H1 (cell line): ENCODE measurements around the gene ITPKC. TPM values are rescaled to one million over a fixed set of nuclear protein-coding genes. Genes with fewer than 3 reads are reported as not detected.

Experiments used
- CTCF ChIA-PET: fragments of 300-600 bp; sonication (Branson Sonifier 250); formaldehyde crosslinking; loops from one replicate; lab custom pipeline; 2021; ENCODE audit not compliant: partially characterized antibody; lab: Charles Lee
- POLR2A ChIA-PET: fragments of 300-600 bp; sonication (Branson Sonifier 250); formaldehyde crosslinking; loops from one replicate; lab custom pipeline; 2021; ENCODE audit warnings: inconsistent platforms; ENCODE audit not compliant: partially characterized antibody; lab: Charles Lee
- DNase-seq, 2 experiments: peaks; one replicate each; pipeline versions ENCODE4 v3.0.0 to v3.0.0-alpha.2; 2010 to 2022; ENCODE audit warnings: low spot score in 2 of 2, low read depth in 1 of 2, mixed read lengths in 1 of 2
- FAIRE-seq: peaks from 2 replicates; lab custom pipeline; 2011; peaks lifted over from hg19 to GRCh38; lab: Jason Lieb, UNC
- H2AFZ ChIP-seq: 2 replicates; pipeline ENCODE4 v1.8.1; 2012; ENCODE audit warnings: low read length, inconsistent platforms
- H2AK5ac ChIP-seq: 2 replicates; pipeline ENCODE4 v1.6.1; 2013; ENCODE audit warnings: low read depth, low read length
- H2BK120ac ChIP-seq: replicated peaks from 2 replicates; pipeline ENCODE3; 2013; ENCODE audit warnings: low read depth, low read length, inconsistent platforms
- H2BK12ac ChIP-seq: 2 replicates; pipeline ENCODE4 v1.6.1; 2013; ENCODE audit warnings: low read depth, low read length
- H2BK15ac ChIP-seq: 2 replicates; pipeline ENCODE4 v1.6.1; 2013; ENCODE audit warnings: low read length
- H2BK20ac ChIP-seq: 2 replicates; pipeline ENCODE4 v1.6.1; 2013; ENCODE audit warnings: low read length
- H2BK5ac ChIP-seq: 2 replicates; pipeline ENCODE4 v1.6.1; 2013; ENCODE audit warnings: low read depth, low read length
- H3K14ac ChIP-seq: 2 replicates; pipeline ENCODE4 v1.6.1; 2013; ENCODE audit warnings: inconsistent platforms; ENCODE audit not compliant: insufficient read length
- H3K18ac ChIP-seq: 2 replicates; pipeline ENCODE4 v1.6.1; 2013; ENCODE audit warnings: low read length; ENCODE audit errors: extremely low read depth
- H3K23ac ChIP-seq: 2 replicates; pipeline ENCODE4 v1.6.1; 2013; ENCODE audit warnings: inconsistent platforms; ENCODE audit not compliant: insufficient read length
- H3K23me2 ChIP-seq: 2 replicates; pipeline ENCODE4 v1.6.1; 2013; ENCODE audit warnings: low read depth, low read length
- H3K27ac ChIP-seq: 2 replicates; pipeline ENCODE4 v1.6.1; 2011; ENCODE audit warnings: low read depth, low read length, inconsistent platforms
- H3K27me3 ChIP-seq, 4 experiments: replicated peaks in 1 of 4; 1 replicate in 1 of 4; 2 replicates in 3 of 4; pipeline versions ENCODE4 v1.6.1 to v1.8.1; 2011 to 2013; ENCODE audit warnings: low read length in 3 of 4, mild to moderate bottlenecking in 3 of 4, inconsistent platforms in 2 of 4, mixed read lengths in 2 of 4, moderate library complexity in 1 of 4; ENCODE audit not compliant: control insufficient read depth in 3 of 4, insufficient read depth in 3 of 4; ENCODE audit errors: extremely low read depth in 1 of 4
- H3K36me3 ChIP-seq, 4 experiments: 2 replicates each; pipeline versions ENCODE4 v1.6.1 to v1.8.1; 2011 to 2013; ENCODE audit warnings: mild to moderate bottlenecking in 4 of 4, low read length in 3 of 4, moderate library complexity in 2 of 4, control low read depth in 1 of 4, inconsistent platforms in 1 of 4; ENCODE audit not compliant: insufficient read depth in 4 of 4, control insufficient read depth in 2 of 4
- H3K4ac ChIP-seq: replicated peaks from 2 replicates; pipeline ENCODE3; 2013; ENCODE audit warnings: low read length, low read depth, mixed read lengths, inconsistent platforms; ENCODE audit not compliant: insufficient read length
- H3K4me1 ChIP-seq, 4 experiments: replicated peaks in 1 of 4; 1 replicate in 1 of 4; 2 replicates in 3 of 4; pipeline versions ENCODE4 v1.6.1 to v1.8.1; 2011 to 2013; ENCODE audit warnings: low read length in 3 of 4, inconsistent platforms in 2 of 4, mixed read lengths in 1 of 4; ENCODE audit not compliant: insufficient read depth in 4 of 4, control insufficient read depth in 3 of 4
- H3K4me2 ChIP-seq, 2 experiments: 2 replicates each; pipeline versions ENCODE4 v1.6.1 to v1.8.1; 2011 to 2013; ENCODE audit warnings: low read depth in 2 of 2, low read length in 2 of 2, control low read depth in 1 of 2, inconsistent platforms in 1 of 2, mild to moderate bottlenecking in 1 of 2; ENCODE audit not compliant: insufficient read depth in 1 of 2
- H3K4me3 ChIP-seq, 4 experiments: fragments of 200-600, 300-600 bp in 1 of 4; sonication (generic), shearing (Covaris generic), sonication (Bioruptor Twin) in 1 of 4; 2 replicates each; pipeline versions ENCODE4 v1.5.1 to v1.8.1; 2011 to 2016; ENCODE audit warnings: low read length in 4 of 4, low read depth in 3 of 4, control low read depth in 2 of 4, inconsistent platforms in 2 of 4, mild to moderate bottlenecking in 2 of 4, mixed read lengths in 1 of 4, moderate library complexity in 1 of 4; ENCODE audit not compliant: insufficient read depth in 2 of 4; ENCODE audit errors: extremely low read depth in 1 of 4
- H3K56ac ChIP-seq: replicated peaks from 2 replicates; pipeline ENCODE3; 2013; ENCODE audit warnings: low read depth, mild to moderate bottlenecking, mixed read lengths, low read length, inconsistent platforms; ENCODE audit not compliant: insufficient read length
- H3K79me1 ChIP-seq: 2 replicates; pipeline ENCODE4 v1.6.1; 2013; ENCODE audit warnings: low read depth, low read length, control low read depth
- H3K79me2 ChIP-seq, 2 experiments: 2 replicates each; pipeline versions ENCODE4 v1.6.1 to v1.8.1; 2012 to 2013; ENCODE audit warnings: low read length in 2 of 2, mild to moderate bottlenecking in 2 of 2, inconsistent platforms in 1 of 2; ENCODE audit not compliant: insufficient read depth in 2 of 2, control insufficient read depth in 1 of 2
- H3K9ac ChIP-seq, 4 experiments: replicated peaks in 1 of 4; 1 replicate in 1 of 4; 2 replicates in 3 of 4; pipeline versions ENCODE4 v1.6.1 to v1.8.1; 2011 to 2013; ENCODE audit warnings: low read depth in 3 of 4, low read length in 3 of 4, control low read depth in 2 of 4, mild to moderate bottlenecking in 2 of 4, moderate library complexity in 2 of 4, inconsistent platforms in 1 of 4; ENCODE audit errors: extremely low read depth in 1 of 4
- H3K9me3 ChIP-seq, 2 experiments: 2 replicates each; pipeline versions ENCODE4 v1.6.1 to v1.8.1; 2012 to 2013; ENCODE audit warnings: mild to moderate bottlenecking in 2 of 2, moderate library complexity in 2 of 2, control low read depth in 1 of 2, inconsistent platforms in 1 of 2, low read depth in 1 of 2, low read length in 1 of 2, mixed read lengths in 1 of 2; ENCODE audit not compliant: insufficient read depth in 2 of 2
- H4K20me1 ChIP-seq, 2 experiments: replicated peaks in 1 of 2; 2 replicates each; pipeline versions ENCODE3 to v1.8.1; 2011 to 2013; ENCODE audit warnings: inconsistent platforms in 2 of 2, low read length in 2 of 2, mild to moderate bottlenecking in 1 of 2; ENCODE audit not compliant: insufficient read depth in 2 of 2, control insufficient read depth in 1 of 2
- H4K5ac ChIP-seq: 2 replicates; pipeline ENCODE4 v1.6.1; 2013; ENCODE audit warnings: low read length, low read depth, mixed read lengths, inconsistent platforms; ENCODE audit not compliant: insufficient read length
- H4K8ac ChIP-seq: 2 replicates; pipeline ENCODE4 v1.8.0; 2013; ENCODE audit warnings: mild to moderate bottlenecking, moderate library complexity, low read length, inconsistent platforms; ENCODE audit not compliant: insufficient read depth; ENCODE audit errors: extremely low read depth
- H4K91ac ChIP-seq: replicated peaks from 2 replicates; pipeline ENCODE3; 2013; ENCODE audit warnings: low read length, mixed read lengths, inconsistent platforms; ENCODE audit not compliant: insufficient read length
- CBX5 ChIP-seq: fragments of 300-800, 300-1000 bp; sonication (generic); IDR thresholded peaks from 2 replicates; pipeline ENCODE4 v1.7.1; 2016; ENCODE audit warnings: antibody characterized with exemption, low read length, low read depth
- CEBPB ChIP-seq: IDR thresholded peaks from 2 replicates; pipeline ENCODE4 v1.6.1; 2012; ENCODE audit warnings: low read depth, low read length
- E2F6 ChIP-seq: IDR thresholded peaks from 2 replicates; pipeline ENCODE4 v1.6.1; 2012; ENCODE audit warnings: inconsistent platforms
- GTF2F1 ChIP-seq: IDR thresholded peaks from 2 replicates; pipeline ENCODE4 v1.6.1; 2012; ENCODE audit warnings: low read depth, low read length, improper control_type of control experiment, borderline replicate concordance
- KDM4A ChIP-seq: IDR thresholded peaks from one replicate; pipeline ENCODE4 v1.7.1; 2012; ENCODE audit warnings: low read depth, mild to moderate bottlenecking, moderate library complexity, low read length, inconsistent platforms; ENCODE audit not compliant: severe bottlenecking
- MAFK ChIP-seq: IDR thresholded peaks from 2 replicates; pipeline ENCODE4 v1.6.1; 2012; ENCODE audit warnings: low read depth, mild to moderate bottlenecking, improper control_type of control experiment, low read length
- NRF1 ChIP-seq: IDR thresholded peaks from 2 replicates; pipeline ENCODE4 v1.6.1; 2011; ENCODE audit warnings: mild to moderate bottlenecking, low read depth, low read length, improper control_type of control experiment
- POU5F1 ChIP-seq: IDR thresholded peaks from 2 replicates; pipeline ENCODE4 v1.6.1; 2011; ENCODE audit warnings: low read depth, mild to moderate bottlenecking, low read length, moderate library complexity
- RXRA ChIP-seq: IDR thresholded peaks from 2 replicates; pipeline ENCODE4 v1.6.1; 2011; ENCODE audit warnings: low read depth, mild to moderate bottlenecking, low read length, moderate library complexity; ENCODE audit not compliant: insufficient read depth
- SIX5 ChIP-seq: IDR thresholded peaks from 2 replicates; pipeline ENCODE4 v1.6.1; 2011; ENCODE audit warnings: mild to moderate bottlenecking, low read depth, low read length
- TAF7 ChIP-seq: optimal IDR thresholded peaks from 2 replicates; pipeline ENCODE3; 2011; ENCODE audit warnings: low read depth, mild to moderate bottlenecking, inconsistent platforms, low read length, moderate library complexity, borderline replicate concordance
- TBP ChIP-seq: IDR thresholded peaks from 2 replicates; pipeline ENCODE4 v1.6.1; 2011; ENCODE audit warnings: low read depth, low read length, improper control_type of control experiment
- ZNF274 ChIP-seq: IDR thresholded peaks from 2 replicates; pipeline ENCODE4 v1.7.0; 2012; ENCODE audit warnings: low read length, borderline replicate concordance; ENCODE audit errors: extremely low read depth
- WGBS, 2 experiments: shearing (Covaris generic) in 1 of 2; methylation state at CpG; one replicate each; pipeline versions ENCODE4 v1.1.6 to v1.1.7; 2013 to 2015; ENCODE audit warnings: low lambda C conversion rate in 2 of 2, mixed read lengths in 2 of 2, inconsistent platforms in 1 of 2, low coverage in 1 of 2, missing lambda C conversion rate in 1 of 2; ENCODE audit not compliant: insufficient replicate concordance in 2 of 2, insufficient coverage in 1 of 2, insufficient read length in 1 of 2; ENCODE audit errors: extremely low coverage in 1 of 2, missing lambda C conversion rate in 1 of 2; 5-methylcytosine and 5-hydroxymethylcytosine counted together
- polyA plus RNA-seq, 7 experiments: library from polyadenylated mRNA; depleted of rRNA in 3 of 7; stranded (reverse) in 5 of 7; unstranded in 2 of 7; fragments of >200 nt in 5 of 7; fragments of 200-250 nt in 2 of 7; gene quantifications; 1 replicate in 5 of 7; 2 replicates in 1 of 7; 4 replicates in 1 of 7; pipeline versions ENCODE4 v1.2.1 to v1.2.3, GENCODE V29; 2011 to 2013; ENCODE audit warnings: missing spikeins in 2 of 7, mixed read lengths in 2 of 7
- total RNA-seq: library from RNA; stranded (reverse); fragmentation: NEBNext Ultra II Directional; extraction: Animal tissue kit (Norgen Biotek cat#: 25700); gene quantifications from 2 replicates; pipeline ENCODE4 v1.2.1, GENCODE V29; 2021

ITPKC gene
- total and polyA plus RNA-seq, 2 of the 8 experiments (the other 6 are each of a cell fraction or from before 2014, with no cell fraction given) = 5.2 to 8.9 TPM

GRCh38 chr19:40668991-40669614 is 47.8 kb upstream of the ITPKC start:
- Histone ChIP-seq H4K8ac (no peak overlapping the region), H3K23me2 (peaks cover 2% of the 10 kb centered on the region; the same call in 1 of the 2 replicates), H3K23ac (no peak overlapping the region), H2BK120ac (no peak overlapping the region), H3K56ac (no peak overlapping the region), H2AK5ac (no peak overlapping the region), H2BK15ac (no peak overlapping the region), H3K14ac (no peak overlapping the region), H3K79me2 (no peaks in the 10 kb centered on the region), H3K4ac (no peak overlapping the region), H4K20me1 (peaks cover 0 to 10% of the 10 kb centered on the region in 2 experiments), H2AFZ (no peak overlapping the region), H3K9me3 (no peaks in the 10 kb centered on the region), H2BK20ac (no peak overlapping the region), H4K91ac (no peak overlapping the region), H3K36me3 (peaks cover 5 to 51% (median 24%) of the 10 kb centered on the region in 4 experiments; a peak in 7 of 8 replicates), H2BK12ac (no peak overlapping the region), H3K9ac (no peak overlapping the region), H3K4me3 (no peak overlapping the region), H3K79me1 (no peaks in the 10 kb centered on the region; the same call in 1 of the 2 replicates), H3K18ac (no peak overlapping the region), H4K5ac (no peak overlapping the region), H2BK5ac (no peak overlapping the region), H3K4me1 (no peaks in the 10 kb centered on the region; a peak in 1 of 7 replicates), H3K27ac (no peak overlapping the region), H3K27me3 (no peaks in the 10 kb centered on the region; a peak in 1 of 7 replicates), H3K4me2 (no peak overlapping the region)
- DNase-seq = no peak
- ChIA-PET POLR2A (no interaction called here), CTCF (no interaction called here)
- no peak for FAIRE-seq
- 84% methylated on average over 7 of the region's 7 CpGs; no CpG with 5 or more reads in 1 of the 2 experiments for WGBS, 2 experiments
- TF ChIP-seq RXRA (no peak), GTF2F1 (no peak), ZNF274 (no peak), SIX5 (no peak), TBP (no peak), KDM4A (no peak), CBX5 (no peak), E2F6 (no peak), MAFK (no peak), NRF1 (no peak), TAF7 (no peak), POU5F1 (no peak), CEBPB (no peak)
